ENCODE measurements around the gene SLC22A12. TPM values are rescaled to one million over a fixed set of nuclear protein-coding genes. Genes with fewer than 3 reads are reported as not detected.
"Not testable (repeated sequence)": the region's sequence is repeated elsewhere in the genome, so short reads cannot be mapped to it uniquely, and the experiment has no call there.

The SLC22A12 gene
- total and polyA plus RNA-seq, 8 donors: not detected

DNA sequence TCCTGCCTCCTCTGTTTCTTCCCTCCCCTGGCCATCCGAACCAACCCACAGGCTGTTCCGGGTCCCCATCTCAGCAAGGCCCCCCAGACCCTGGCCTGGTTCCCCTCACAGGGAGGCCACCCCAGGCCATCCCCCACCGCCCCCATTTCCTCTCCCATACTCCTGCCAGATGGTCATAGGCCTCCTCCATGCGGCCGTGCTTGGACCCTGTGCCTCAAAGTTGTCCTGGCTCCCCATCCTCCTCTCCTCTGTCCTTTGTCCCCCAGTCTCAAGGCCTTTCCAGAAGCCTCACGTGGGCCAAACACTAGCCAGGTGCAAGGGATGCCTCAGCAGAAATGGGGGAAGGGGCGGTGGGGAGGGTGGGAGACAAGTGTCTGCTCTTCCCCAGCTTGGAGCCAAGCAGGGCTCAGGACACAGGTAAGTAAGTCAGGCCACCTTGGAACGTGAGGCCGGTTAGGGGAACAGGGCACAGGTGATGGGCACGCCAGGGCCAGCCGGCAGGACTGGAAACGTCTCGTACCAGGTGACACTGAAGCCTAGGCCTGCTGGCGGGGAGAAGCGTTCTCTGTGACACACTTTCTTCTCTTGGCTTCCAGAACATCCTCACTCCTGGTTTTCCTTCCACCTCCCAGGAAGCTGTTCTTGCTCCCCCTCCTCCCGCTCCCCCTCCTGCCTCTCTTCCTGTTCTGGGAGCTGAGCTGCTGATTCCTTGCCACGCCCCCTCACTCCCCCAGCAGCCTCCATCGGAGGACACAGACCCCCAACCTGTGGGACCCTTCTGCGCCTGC is 31.5 kb upstream of the SLC22A12 start:
- 78 to 79% methylated on average over 19 of the region's 19 CpGs for WGBS, 2 donors
- H3K27ac ChIP-seq: no peak overlapping the region
- H3K27me3 ChIP-seq: no peaks in the 10 kb centered on the region
- H3K9me3 ChIP-seq: no peaks in the 10 kb centered on the region
- intact Hi-C loops (cut with DNase I): no loop called here
- H3K4me3 ChIP-seq: no peak overlapping the region
- ATAC-seq: no peak
- TF ChIP-seq, protein P1, sequence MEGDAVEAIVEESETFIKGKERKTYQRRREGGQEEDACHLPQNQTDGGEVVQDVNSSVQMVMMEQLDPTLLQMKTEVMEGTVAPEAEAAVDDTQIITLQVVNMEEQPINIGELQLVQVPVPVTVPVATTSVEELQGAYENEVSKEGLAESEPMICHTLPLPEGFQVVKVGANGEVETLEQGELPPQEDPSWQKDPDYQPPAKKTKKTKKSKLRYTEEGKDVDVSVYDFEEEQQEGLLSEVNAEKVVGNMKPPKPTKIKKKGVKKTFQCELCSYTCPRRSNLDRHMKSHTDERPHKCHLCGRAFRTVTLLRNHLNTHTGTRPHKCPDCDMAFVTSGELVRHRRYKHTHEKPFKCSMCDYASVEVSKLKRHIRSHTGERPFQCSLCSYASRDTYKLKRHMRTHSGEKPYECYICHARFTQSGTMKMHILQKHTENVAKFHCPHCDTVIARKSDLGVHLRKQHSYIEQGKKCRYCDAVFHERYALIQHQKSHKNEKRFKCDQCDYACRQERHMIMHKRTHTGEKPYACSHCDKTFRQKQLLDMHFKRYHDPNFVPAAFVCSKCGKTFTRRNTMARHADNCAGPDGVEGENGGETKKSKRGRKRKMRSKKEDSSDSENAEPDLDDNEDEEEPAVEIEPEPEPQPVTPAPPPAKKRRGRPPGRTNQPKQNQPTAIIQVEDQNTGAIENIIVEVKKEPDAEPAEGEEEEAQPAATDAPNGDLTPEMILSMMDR (IDR thresholded peaks at IDR 0.05): no peak
- peaks cover 0 to 14% (median 7%) of the 10 kb centered on the region in 3 donors for H3K4me1 ChIP-seq
- DNase-seq: peak in 1 of 6 donors; percentile 34
- H3K36me3 ChIP-seq: no peaks in the 10 kb centered on the region
- no peak for FAIRE-seq

DNA sequence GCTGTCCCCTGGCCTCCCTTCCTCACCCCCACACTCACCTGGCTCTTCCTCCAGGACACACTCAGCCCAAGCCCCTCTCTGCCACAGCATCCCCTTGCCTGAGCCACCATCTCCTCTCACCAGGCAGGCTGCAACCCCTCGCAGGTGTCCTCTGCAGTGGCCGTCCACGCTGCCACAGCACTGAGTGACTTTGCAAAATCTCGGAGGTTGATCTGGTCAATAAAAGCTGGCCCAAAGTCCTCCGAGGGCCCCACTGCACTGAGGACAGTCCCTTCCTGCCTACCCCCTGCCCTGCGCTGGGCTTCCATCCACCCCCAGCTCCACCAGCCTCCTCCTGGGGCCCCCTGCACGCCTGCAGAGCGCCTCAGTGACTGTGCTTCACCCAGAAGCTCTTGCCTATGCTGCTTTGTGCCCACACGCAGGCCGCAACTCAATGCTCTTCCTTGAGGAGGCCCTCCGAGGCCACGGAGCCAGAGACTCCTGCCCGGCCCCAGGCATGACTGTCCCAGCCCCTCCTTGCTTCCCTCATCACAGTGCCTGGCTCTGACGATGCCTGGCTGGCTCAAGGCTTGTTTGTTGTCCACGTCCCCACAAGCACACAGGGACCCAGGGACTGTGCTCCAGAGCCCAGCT is 30.8 kb upstream of the SLC22A12 start:
- no peak overlapping the region for H3K4me3 ChIP-seq
- H3K4me1 ChIP-seq: peaks cover 0 to 7% (median 7%) of the 10 kb centered on the region in 3 donors
- H3K27ac ChIP-seq: no peak overlapping the region
- no peaks in the 10 kb centered on the region for H3K27me3 ChIP-seq
- DNase-seq (peak in 2 of 6 donors; percentile 25 to 51), FAIRE-seq (no peak), ATAC-seq (no peak)
- H3K36me3 ChIP-seq: no peaks in the 10 kb centered on the region
- 71 to 78% methylated on average over 15 of the region's 15 CpGs for WGBS, 2 donors
- intact Hi-C loops (cut with DNase I): no loop called here
- TF ChIP-seq, protein P1 (IDR thresholded peaks at IDR 0.05): no peak
- no peaks in the 10 kb centered on the region for H3K9me3 ChIP-seq

DNA sequence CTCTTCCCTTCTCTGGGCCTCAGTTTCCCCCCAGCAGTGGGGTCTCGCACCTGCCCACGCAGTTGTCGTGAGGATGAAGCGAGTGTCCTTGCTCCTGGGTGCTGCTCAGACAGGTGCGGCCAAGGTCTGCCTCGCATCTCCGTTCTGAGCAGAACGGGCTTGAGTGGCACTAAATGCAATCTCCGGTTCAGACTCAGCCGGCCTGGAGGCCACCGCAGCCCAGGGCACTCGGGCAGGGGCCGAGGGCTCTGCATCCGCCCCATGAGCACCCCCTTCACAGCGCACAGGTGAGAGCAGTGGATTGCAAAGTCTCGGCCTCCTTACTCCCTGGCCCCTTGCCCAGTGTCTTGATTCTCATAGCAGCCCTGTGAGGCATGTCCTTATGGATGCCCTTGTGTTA is 30.1 kb upstream of the SLC22A12 start:
- Histone ChIP-seq H3K36me3 (no peaks in the 10 kb centered on the region), H3K4me3 (no peak overlapping the region), H3K27me3 (no peaks in the 10 kb centered on the region), H3K4me1 (peaks cover 2 to 9% (median 5%) of the 10 kb centered on the region in 3 donors), H3K9me3 (no peaks in the 10 kb centered on the region), H3K27ac (no peak overlapping the region)
- intact Hi-C loops (cut with DNase I): no loop called here
- no peak for FAIRE-seq
- DNase-seq: peak in 2 of 6 donors; percentile 40 to 44
- no peak for ATAC-seq
- WGBS, 2 donors: 76 to 80% methylated on average over 16 of the region's 16 CpGs
- TF ChIP-seq, protein P1 (IDR thresholded peaks at IDR 0.05): no peak

DNA sequence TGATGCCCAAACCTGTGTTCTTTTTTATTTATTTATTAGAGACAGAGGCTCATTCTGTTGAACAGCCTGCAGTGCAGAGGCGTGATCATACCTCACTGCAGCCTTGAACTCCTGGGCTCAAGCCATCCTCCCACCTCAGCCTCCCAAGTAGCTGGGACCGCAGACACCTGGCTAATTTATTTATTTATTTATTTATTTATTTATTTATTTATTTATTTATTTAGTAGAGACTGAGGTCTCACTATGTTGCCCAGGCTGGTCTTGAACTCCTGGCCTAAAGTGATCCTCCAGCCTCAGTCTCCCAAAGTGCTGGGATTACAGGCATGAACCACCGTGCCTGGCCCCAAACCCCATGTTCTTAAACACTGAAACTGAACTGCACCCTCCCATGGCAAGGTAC is 29.6 kb upstream of the SLC22A12 start:
- H3K4me1 ChIP-seq; H3K27me3 ChIP-seq; H3K9me3 ChIP-seq; DNase-seq; ATAC-seq; H3K36me3 ChIP-seq; FAIRE-seq; H3K4me3 ChIP-seq; intact Hi-C loops (cut with DNase I); H3K27ac ChIP-seq: not testable (repeated sequence)
- WGBS, 2 donors: 79 to 92% methylated on average over 3 of the region's 3 CpGs

DNA sequence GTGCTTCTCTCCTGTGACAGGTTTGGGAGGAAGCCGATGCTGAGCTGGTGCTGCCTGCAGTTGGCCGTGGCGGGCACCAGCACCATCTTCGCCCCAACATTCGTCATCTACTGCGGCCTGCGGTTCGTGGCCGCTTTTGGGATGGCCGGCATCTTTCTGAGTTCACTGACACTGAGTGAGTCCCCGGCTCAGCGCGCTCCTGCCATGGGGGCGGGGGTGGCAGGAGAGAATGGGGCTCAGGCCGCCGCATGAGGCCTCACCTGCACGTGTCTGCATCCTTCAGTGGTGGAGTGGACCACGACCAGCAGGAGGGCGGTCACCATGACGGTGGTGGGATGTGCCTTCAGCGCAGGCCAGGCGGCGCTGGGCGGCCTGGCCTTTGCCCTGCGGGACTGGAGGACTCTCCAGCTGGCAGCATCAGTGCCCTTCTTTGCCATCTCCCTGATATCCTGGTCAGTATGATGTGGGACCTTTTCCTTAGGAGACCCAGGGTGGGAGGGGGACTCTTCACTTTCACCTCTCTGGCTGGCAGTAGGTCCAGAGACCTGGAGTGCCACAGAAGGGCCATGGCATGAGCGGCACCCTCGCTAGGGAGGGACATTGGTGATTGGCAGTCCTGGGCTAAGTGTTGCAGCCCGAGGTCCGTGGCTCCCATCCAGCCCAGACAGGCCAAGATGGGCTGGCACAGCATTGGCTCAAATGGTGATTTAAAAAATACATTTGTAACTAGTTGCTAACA is 28.9 kb upstream of the SLC22A12 start:
- Histone ChIP-seq H3K27ac (no peak overlapping the region), H3K4me3 (no peak overlapping the region), H3K27me3 (no peaks in the 10 kb centered on the region), H3K9me3 (no peaks in the 10 kb centered on the region), H3K36me3 (no peaks in the 10 kb centered on the region), H3K4me1 (peaks cover 0 to 12% (median 9%) of the 10 kb centered on the region in 3 donors)
- ATAC-seq (no peak), DNase-seq (no peak), FAIRE-seq (no peak)
- WGBS, 2 donors: 87 to 91% methylated on average over 29 of the region's 29 CpGs
- TF ChIP-seq, protein P1 (IDR thresholded peaks at IDR 0.05): no peak
- intact Hi-C loops (cut with DNase I): no loop called here

All from pancreas (tissue), 10 donors.